Measurements from ENCODE around the gene LRRTM4. TPM values are rescaled to one million over a fixed set of nuclear protein-coding genes. Genes with fewer than 3 reads are reported as not detected.

LRRTM4 gene
- total RNA-seq, 1 experiment from 2014 or later, result 12.0 TPM

DNA sequence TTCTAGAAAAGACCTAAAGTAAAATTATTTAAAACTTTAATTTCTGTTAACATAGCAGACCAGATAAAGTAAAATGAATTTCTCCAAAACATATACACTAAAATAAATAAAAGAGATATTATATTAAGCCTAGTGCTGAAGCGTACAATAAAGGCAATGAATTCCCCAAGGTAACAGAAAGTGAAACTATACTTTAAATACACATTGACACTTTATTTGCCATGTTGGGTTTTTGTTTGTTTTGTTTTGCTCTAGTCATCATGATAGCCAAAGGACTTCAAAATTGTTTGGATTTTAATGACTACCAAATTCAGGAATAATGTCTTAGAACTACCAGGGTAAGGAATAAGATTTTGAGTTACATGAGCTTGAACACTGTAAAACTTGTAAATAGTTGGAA, 413.3 kb downstream of the LRRTM4 start:
- Histone ChIP-seq H4K91ac (ENCODE audit: insufficient read length, low read depth, low read length) (no peak overlapping the region), H3K4me2 (ENCODE audit: insufficient read depth, insufficient read length, low read length) (no peak overlapping the region), H3K79me2 (ENCODE audit: insufficient read depth, low read length) (no peaks in the 10 kb centered on the region), H2BK5ac (ENCODE audit: insufficient read length, low read length) (no peak overlapping the region), H3K4ac (ENCODE audit: low read depth, low read length) (no peak overlapping the region), H3K56ac (ENCODE audit: insufficient read length, low read depth, low read length) (no peak overlapping the region), H2BK120ac (ENCODE audit: low read depth, low read length, poor library complexity, severe bottlenecking) (no peak overlapping the region), H3K9ac (ENCODE audit: extremely low read depth, insufficient read length, low read length) (no peak overlapping the region), H3K23me2 (ENCODE audit: insufficient read length, low read depth, low read length, poor library complexity, severe bottlenecking) (no peaks in the 10 kb centered on the region), H3T11ph (ENCODE audit: low read length) (no peak overlapping the region), H3K27me3 (ENCODE audit: insufficient read depth, low read length) (no peaks in the 10 kb centered on the region), H3K27ac (ENCODE audit: insufficient read length, low read depth, low read length) (no peak overlapping the region), H3K79me1 (ENCODE audit: insufficient read depth, low read depth, low read length, poor library complexity, severe bottlenecking) (no peaks in the 10 kb centered on the region), H3K23ac (ENCODE audit: insufficient read length, low read depth, low read length) (no peak overlapping the region), H4K20me1 (ENCODE audit: control insufficient read depth, insufficient read depth, insufficient read length) (no peaks in the 10 kb centered on the region), H2AK5ac (ENCODE audit: insufficient read length, low read length) (no peak overlapping the region), H2BK12ac (ENCODE audit: insufficient read length, low read depth, low read length) (no peak overlapping the region), H2BK20ac (ENCODE audit: low read depth, low read length, poor library complexity, severe bottlenecking) (no peak overlapping the region), H4K8ac (replicated peaks; ENCODE audit: insufficient read length, low read depth, low read length) (no peak overlapping the region), H2BK15ac (ENCODE audit: low read depth, low read length) (no peak overlapping the region), H4K5ac (ENCODE audit: insufficient read length, low read depth, low read length) (no peak overlapping the region), H3K4me1 (ENCODE audit: insufficient read depth, low read length) (peaks cover 2% of the 10 kb centered on the region; the same call in 1 of the 2 replicates), H3K9me3 (ENCODE audit: control insufficient read depth, low read depth, low read length) (no peaks in the 10 kb centered on the region), H3K14ac (ENCODE audit: insufficient read depth, low read length) (no peak overlapping the region), H2AFZ (ENCODE audit: low read length) (no peak overlapping the region), H3K18ac (ENCODE audit: insufficient read length, low read depth, low read length) (no peak overlapping the region)
- no peak overlapping the region for H3K4me3 Mint-ChIP-seq
- TF ChIP-seq, protein P1, sequence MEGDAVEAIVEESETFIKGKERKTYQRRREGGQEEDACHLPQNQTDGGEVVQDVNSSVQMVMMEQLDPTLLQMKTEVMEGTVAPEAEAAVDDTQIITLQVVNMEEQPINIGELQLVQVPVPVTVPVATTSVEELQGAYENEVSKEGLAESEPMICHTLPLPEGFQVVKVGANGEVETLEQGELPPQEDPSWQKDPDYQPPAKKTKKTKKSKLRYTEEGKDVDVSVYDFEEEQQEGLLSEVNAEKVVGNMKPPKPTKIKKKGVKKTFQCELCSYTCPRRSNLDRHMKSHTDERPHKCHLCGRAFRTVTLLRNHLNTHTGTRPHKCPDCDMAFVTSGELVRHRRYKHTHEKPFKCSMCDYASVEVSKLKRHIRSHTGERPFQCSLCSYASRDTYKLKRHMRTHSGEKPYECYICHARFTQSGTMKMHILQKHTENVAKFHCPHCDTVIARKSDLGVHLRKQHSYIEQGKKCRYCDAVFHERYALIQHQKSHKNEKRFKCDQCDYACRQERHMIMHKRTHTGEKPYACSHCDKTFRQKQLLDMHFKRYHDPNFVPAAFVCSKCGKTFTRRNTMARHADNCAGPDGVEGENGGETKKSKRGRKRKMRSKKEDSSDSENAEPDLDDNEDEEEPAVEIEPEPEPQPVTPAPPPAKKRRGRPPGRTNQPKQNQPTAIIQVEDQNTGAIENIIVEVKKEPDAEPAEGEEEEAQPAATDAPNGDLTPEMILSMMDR (conservative IDR thresholded peaks at IDR 0.05), result no peak
- DNase-seq, result no peak
- no peaks in the 10 kb centered on the region for H3K27me3 Mint-ChIP-seq (ENCODE audit: low read depth)
- peaks cover 13 to 27% of the 10 kb centered on the region in 2 experiments for H3K4me1 Mint-ChIP-seq
- peaks cover 5 to 7% of the 10 kb centered on the region in 2 experiments for H3K9me3 Mint-ChIP-seq
- WGBS (ENCODE audit: extremely low coverage, insufficient read length, low lambda C conversion rate), result no CpG with 5 or more reads among the region's 1 CpG
- H3K27ac Mint-ChIP-seq, result no peak overlapping the region
- peaks cover 11 to 31% (median 13%) of the 10 kb centered on the region in 3 experiments for H3K36me3 Mint-ChIP-seq (ENCODE audit: insufficient read depth in 1 of 3, low read depth in 3 of 3)
